CD4-positive, alpha-beta T cell (primary cell): Measurements from ENCODE around the gene IL22. TPM values are rescaled to one million over a fixed set of nuclear protein-coding genes. Genes with fewer than 3 reads are reported as not detected.

ENCODE experiments used
- ATAC-seq: fragments of 200-7000 bp; cut with Tn5 transposase; one replicate; pipeline ENCODE4 v1.10.0; 2022; ENCODE audit warnings: mild to moderate bottlenecking; ENCODE audit not compliant: poor library complexity
- CTCF ChIA-PET: fragments of 350-600 bp; sonication (Branson Sonifier 250); formaldehyde crosslinking; loops from one replicate; lab custom pipeline; 2021; ENCODE audit warnings: antibody characterized with exemption, inconsistent platforms; lab: Charles Lee
- POLR2A ChIA-PET: fragments of 350-600 bp; sonication (Branson Sonifier 250); formaldehyde crosslinking; loops from one replicate; lab custom pipeline; 2021; ENCODE audit warnings: antibody characterized with exemption, inconsistent platforms; lab: Charles Lee
- DNase-seq, 14 experiments: peaks; one replicate each; pipeline ENCODE4 v3.0.0-alpha.2; 2013 to 2020; ENCODE audit warnings: mixed read lengths in 2 of 14
- H3K27ac ChIP-seq, 2 donors: one replicate each; pipeline versions ENCODE4 v1.5.1 to v1.7.0; 2013; ENCODE audit warnings: low read length in 2 of 2, low read depth in 1 of 2, mild to moderate bottlenecking in 1 of 2
- H3K27me3 ChIP-seq, 2 experiments: 1 replicate in 1 of 2; 2 replicates in 1 of 2; pipeline versions ENCODE4 v1.6.1 to v1.7.0; 2013; ENCODE audit warnings: low read length in 2 of 2, control low read depth in 1 of 2, mild to moderate bottlenecking in 1 of 2, moderate library complexity in 1 of 2; ENCODE audit not compliant: insufficient read depth in 2 of 2, control insufficient read depth in 1 of 2
- H3K36me3 ChIP-seq: one replicate; pipeline ENCODE4 v1.6.1; 2013; ENCODE audit warnings: low read length, control low read depth; ENCODE audit not compliant: insufficient read depth
- H3K4me1 ChIP-seq: one replicate; pipeline ENCODE4 v1.6.1; 2013; ENCODE audit warnings: low read length, control low read depth; ENCODE audit not compliant: insufficient read depth
- H3K4me3 ChIP-seq: one replicate; pipeline ENCODE4 v1.5.1; 2013; ENCODE audit warnings: mild to moderate bottlenecking, low read length, moderate library complexity
- H3K9me3 ChIP-seq, 2 experiments: 1 replicate in 1 of 2; 2 replicates in 1 of 2; pipeline versions ENCODE4 v1.6.1 to v1.7.0; 2013; ENCODE audit warnings: low read length in 2 of 2, mild to moderate bottlenecking in 2 of 2, control low read depth in 1 of 2, moderate library complexity in 1 of 2; ENCODE audit not compliant: control insufficient read depth in 1 of 2, insufficient read depth in 1 of 2
- H3K27ac Mint-ChIP-seq: one replicate; pipeline ENCODE4 v1.8.0; 2020; ENCODE audit warnings: mixed read lengths
- H3K27me3 Mint-ChIP-seq: one replicate; pipeline ENCODE4 v1.8.0; 2021; ENCODE audit warnings: mixed read lengths
- H3K36me3 Mint-ChIP-seq: one replicate; pipeline ENCODE4 v1.8.0; 2021; ENCODE audit warnings: low read depth, mixed read lengths
- H3K4me1 Mint-ChIP-seq: one replicate; pipeline ENCODE4 v1.8.0; 2021; ENCODE audit warnings: low read depth, mixed read lengths
- H3K4me3 Mint-ChIP-seq: one replicate; pipeline ENCODE4 v1.8.0; 2020; ENCODE audit warnings: mild to moderate bottlenecking, mixed read lengths
- H3K9me3 Mint-ChIP-seq: one replicate; pipeline ENCODE4 v1.8.0; 2020; ENCODE audit warnings: mixed read lengths
- CTCF ChIP-seq: fragments of 200-600 bp; IDR thresholded peaks from one replicate; pipeline ENCODE4 v1.8.0; 2022; ENCODE audit warnings: antibody characterized with exemption, mild to moderate bottlenecking
- intact Hi-C, 2 experiments: fragments of 100-400 bp; cut with DNase I in 1 of 2; cut with micrococcal nuclease in 1 of 2; formaldehyde crosslinking; loops; one replicate each; pipeline versions ENCODE4 v1.15.1 to v1.9.0; 2023 to 2025; cut with DNase I, micrococcal nuclease
- total RNA-seq, 174 experiments: library from RNA in 2 of 174; stranded (reverse) in 2 of 174; gene quantifications; one replicate each; pipeline ENCODE4 v1.2.3 and lab custom pipeline; 2021 to 2026

IL22 gene
- total RNA-seq, 2 experiments from 2014 or later = not detected

- Mint-ChIP-seq H3K4me1 (peaks cover 4% of the 10 kb centered on the region), H3K36me3 (no peaks in the 10 kb centered on the region), H3K9me3 (no peaks in the 10 kb centered on the region), H3K27me3 (no peaks in the 10 kb centered on the region), H3K27ac (no peak overlapping the region), H3K4me3 (no peak overlapping the region)
- DNase-seq (no peak), ATAC-seq (no peak)
- H3K4me1 ChIP-seq = peaks cover 3% of the 10 kb centered on the region
- no peaks in the 10 kb centered on the region for H3K27me3 ChIP-seq
- no peak for TF ChIP-seq CTCF
- H3K27ac ChIP-seq = no peak overlapping the region
- intact Hi-C loops = no loop called here
- CTCF ChIA-PET = no interaction called here
- H3K36me3 ChIP-seq = no peaks in the 10 kb centered on the region
- no peaks in the 10 kb centered on the region for H3K9me3 ChIP-seq
- POLR2A ChIA-PET = no interaction called here
- H3K4me3 ChIP-seq = no peak overlapping the region
These were observed 26.0 kb upstream of the IL22 start for GRCh38 chr12:68279227-68280054.

- ChIA-PET POLR2A (no interaction called here), CTCF (no interaction called here)
- Histone ChIP-seq H3K9me3 (no peaks in the 10 kb centered on the region), H3K4me3 (no peak overlapping the region), H3K4me1 (peaks cover 3% of the 10 kb centered on the region), H3K27me3 (no peaks in the 10 kb centered on the region), H3K27ac (no peak overlapping the region), H3K36me3 (no peaks in the 10 kb centered on the region)
- TF ChIP-seq CTCF = no peak
- Mint-ChIP-seq H3K27ac (no peak overlapping the region), H3K36me3 (no peaks in the 10 kb centered on the region), H3K4me3 (no peak overlapping the region), H3K4me1 (peaks cover 4% of the 10 kb centered on the region), H3K9me3 (no peaks in the 10 kb centered on the region), H3K27me3 (no peaks in the 10 kb centered on the region)
- DNase-seq = no peak
- ATAC-seq = no peak
- intact Hi-C loops = no loop called here
These were observed 23.1 kb upstream of the IL22 start for GRCh38 chr12:68276402-68276930.

GRCh38 chr12:68272732-68273131 is 19.3 kb upstream of the IL22 start:
- POLR2A ChIA-PET = no interaction called here
- CTCF ChIA-PET = interaction anchor here (0.7 kb wide), 1 partner anchor 44 kb away, joined by 3 read pairs; no protein-coding TSS in a partner anchor

More at GRCh38 chr12:68272732-68273131, 19.3 kb upstream of the IL22 start:
- H3K27me3 ChIP-seq = no peaks in the 10 kb centered on the region
- Mint-ChIP-seq H3K36me3 (no peaks in the 10 kb centered on the region), H3K4me1 (peaks cover 4% of the 10 kb centered on the region), H3K27me3 (no peaks in the 10 kb centered on the region), H3K4me3 (no peak overlapping the region), H3K9me3 (no peaks in the 10 kb centered on the region), H3K27ac (no peak overlapping the region)
- H3K36me3 ChIP-seq = no peaks in the 10 kb centered on the region
- H3K9me3 ChIP-seq = no peaks in the 10 kb centered on the region
- ATAC-seq (no peak), DNase-seq (no peak)
- intact Hi-C loops = no loop called here
- no peak overlapping the region for H3K27ac ChIP-seq
- H3K4me3 ChIP-seq = no peak overlapping the region
- TF ChIP-seq CTCF = no peak
- peaks cover under 1% of the 10 kb centered on the region for H3K4me1 ChIP-seq
